Measurements from ENCODE around the gene POU6F2.
"Not testable (repeated sequence)": the region's sequence is repeated elsewhere in the genome, so short reads cannot be mapped to it uniquely, and the experiment has no call there.

POU6F2 gene

DNA sequence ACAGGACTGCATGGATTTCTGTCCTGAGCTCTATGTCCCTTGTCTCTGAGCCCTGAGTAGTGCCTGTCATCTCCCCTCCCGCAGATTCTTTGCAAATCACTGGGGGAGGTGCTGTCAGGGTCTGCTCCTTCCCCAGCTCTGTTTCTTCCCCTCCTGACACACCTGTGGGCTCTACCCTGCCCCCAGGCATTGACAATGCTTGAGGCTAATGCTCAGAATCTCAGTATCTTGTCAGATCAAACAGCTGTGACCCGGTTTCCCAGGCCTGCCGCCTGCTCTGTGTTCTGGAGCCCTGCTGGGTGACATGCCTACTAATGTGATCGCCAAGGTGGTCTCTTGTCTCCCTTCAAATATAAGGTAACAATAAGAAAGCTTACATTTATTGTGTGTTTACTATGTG is 209.0 kb downstream of the POU6F2 start:
- DNase-seq (ENCODE audit: low read depth in 2 of 2), result no peak

DNA sequence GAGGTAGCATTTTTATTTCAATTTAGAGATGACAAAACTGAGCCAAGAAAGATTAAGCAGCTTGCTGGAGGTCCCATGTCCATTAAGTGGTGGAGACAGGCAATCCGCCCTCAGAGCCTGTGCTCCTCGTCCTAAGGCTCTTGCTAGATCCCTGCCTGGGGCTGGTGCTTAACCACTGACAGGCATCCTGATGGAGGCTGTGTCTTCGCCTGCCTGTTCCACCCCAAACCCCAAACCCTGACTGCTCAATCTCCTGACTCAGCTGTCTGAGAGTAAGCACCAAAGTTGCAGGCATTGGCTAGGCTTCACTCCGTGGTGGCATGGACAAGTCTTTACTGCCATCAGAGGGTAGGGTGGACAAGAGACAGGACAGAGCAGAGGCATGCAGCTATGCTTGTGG is 209.4 kb downstream of the POU6F2 start:
- DNase-seq (ENCODE audit: low read depth in 2 of 2), result no peak

DNA sequence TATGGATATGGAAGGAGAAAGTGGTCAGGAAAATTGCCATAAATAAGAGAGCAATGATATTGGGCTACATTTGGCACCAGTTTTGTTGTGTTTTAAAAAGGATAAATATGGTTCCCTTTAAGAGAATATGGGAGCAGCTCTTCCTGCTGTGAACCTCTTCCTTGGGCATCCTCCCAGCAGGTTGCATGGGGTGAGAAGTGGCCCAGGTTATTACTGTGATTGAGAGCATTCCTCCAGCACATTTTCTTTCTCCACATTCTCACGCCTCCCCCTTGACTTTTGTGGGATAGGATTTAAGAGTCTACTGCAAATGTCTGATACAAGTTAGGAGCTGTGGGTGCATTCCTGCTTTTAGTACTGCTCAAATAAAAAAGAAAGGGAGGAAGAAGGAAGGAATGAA is 214.8 kb downstream of the POU6F2 start:
- no peak for DNase-seq (ENCODE audit: low read depth in 2 of 2)

DNA sequence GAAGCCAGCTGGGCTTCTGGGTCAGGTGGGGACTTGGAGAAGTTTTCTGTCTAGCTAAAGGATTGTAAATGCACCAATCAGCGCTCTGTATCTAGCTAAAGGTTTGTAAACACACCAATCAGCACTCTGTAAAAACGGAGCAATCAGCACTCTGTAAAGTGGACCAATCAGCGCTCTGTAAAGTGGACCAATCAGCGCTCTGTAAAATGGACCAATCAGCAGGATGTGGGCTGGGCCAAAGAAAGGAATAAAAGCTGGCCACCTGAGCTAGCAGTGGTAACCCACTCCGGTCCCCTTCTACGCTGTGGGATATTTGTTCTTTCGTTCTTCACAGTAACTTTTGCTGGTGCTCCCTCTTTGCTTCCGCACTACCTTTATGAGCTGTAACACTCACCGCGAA is 216.7 kb downstream of the POU6F2 start:
- DNase-seq (ENCODE audit: low read depth in 2 of 2), result not testable (repeated sequence)

DNA sequence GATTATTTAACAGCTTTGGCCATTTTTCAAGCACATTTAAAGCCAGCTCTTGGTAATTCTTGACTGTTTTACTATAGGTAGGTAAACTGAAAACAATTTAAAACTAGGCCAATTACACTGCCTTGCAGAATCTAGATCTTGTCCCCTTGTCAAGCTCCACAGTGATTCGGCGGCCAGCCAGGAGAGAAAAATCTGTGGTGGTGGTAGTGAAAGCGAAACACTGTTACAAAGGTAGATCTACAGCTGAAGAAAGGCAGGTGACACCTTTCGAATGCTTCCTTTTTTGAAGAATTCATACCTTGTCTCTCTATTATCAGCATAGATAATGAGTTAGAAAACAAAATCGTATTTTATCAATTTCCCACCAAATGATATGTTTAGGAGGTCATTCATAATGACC is 218.3 kb downstream of the POU6F2 start:
- no peak for DNase-seq (ENCODE audit: low read depth in 2 of 2)

DNA sequence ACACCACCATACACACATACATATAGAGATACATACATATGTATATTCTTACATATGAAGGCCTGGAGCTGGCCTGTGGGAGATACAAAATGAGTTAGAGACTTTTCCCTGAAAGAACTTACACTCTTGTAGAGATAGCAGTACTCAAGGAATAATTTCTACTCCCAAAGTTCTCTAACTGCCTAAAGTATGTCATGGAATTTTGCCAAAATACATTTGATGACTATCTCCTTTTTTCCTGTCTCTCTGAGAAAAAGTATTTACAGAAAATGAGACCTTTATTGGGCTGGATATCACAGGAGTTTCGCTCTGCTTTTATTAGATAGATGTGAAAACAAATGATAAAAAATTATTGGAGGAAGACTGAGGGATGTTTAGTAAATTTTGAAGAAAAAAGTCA is 220.1 kb downstream of the POU6F2 start:
- no peak for DNase-seq (ENCODE audit: low read depth in 2 of 2)

DNA sequence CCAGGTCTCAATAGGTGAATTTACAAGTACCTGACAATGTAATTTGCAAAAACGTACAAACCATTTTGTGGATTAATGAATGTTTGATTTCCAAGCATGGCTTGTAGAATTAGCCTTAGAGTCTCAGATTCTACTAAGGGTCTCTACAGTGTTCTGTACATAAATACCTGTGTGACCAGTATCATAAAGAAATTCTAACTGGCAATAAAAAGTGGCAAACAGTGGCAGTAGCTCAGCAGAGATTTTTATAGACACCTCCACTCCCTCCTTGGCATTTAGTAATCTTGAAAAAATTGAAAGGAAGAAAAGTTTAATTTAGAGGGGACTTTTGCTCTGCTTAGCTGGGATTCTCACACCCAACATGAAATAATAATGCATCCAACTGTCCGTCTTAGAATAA is 220.8 kb downstream of the POU6F2 start:
- no peak for DNase-seq (ENCODE audit: low read depth in 2 of 2)

DNA sequence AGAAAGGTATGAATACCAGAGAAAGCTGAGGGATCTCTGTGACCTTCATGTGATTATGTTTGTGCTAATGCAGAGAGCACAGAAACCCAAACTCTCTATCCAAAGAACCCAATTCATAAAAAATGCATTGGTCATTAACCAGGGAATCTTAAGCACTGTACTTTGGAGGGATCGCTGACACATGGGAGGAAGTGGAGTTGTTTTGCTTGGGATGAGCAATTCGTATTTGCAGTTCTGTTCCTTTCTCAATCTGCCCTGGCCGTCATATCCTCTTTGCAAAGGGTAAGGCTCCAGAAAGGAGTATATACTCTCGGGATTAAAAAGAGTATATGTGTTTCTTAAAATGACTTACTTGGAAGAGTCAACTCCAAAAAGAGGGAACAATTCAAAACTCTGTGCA is 221.3 kb downstream of the POU6F2 start:
- DNase-seq (ENCODE audit: low read depth in 2 of 2), result no peak

DNA sequence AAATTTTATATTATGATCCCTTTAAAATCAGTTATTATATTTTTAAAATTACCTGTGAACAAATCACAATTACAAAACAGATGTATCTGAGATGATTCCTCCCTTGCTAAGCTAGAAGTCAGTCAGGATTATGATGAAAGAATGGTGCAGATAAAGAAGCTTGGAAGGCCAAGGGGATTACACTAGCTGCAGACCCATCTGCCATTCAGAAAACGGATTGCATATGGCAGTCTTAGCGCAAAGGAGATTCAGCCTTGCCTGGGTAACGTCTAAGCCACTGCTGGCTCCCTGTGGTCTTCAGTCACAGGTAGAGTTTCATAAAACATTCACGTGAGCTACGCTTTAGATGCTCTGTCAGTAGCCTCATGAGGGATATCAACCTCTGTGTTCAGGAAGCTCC is 222.2 kb downstream of the POU6F2 start:
- no peak for DNase-seq (ENCODE audit: low read depth in 2 of 2)

DNA sequence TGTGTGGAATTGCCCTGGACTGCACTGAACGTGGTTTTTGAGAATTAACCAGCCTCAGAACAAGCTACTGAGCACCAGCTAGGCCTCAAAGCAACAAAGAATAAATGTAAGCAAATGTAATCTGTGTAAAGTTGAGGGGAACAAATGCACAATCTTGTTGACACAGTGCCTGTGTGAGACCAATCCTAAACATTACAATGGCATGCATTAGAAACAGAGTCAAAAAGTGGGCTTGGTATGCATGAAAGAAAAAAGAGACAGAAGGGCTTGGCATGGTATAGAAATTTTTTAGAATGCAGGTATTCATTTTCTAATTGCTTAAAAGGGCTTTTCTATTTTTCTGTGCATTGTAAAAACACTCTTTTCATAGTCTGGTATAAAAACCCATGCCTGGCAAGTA is 224.3 kb downstream of the POU6F2 start:
- DNase-seq (ENCODE audit: low read depth in 2 of 2), result no peak

DNA sequence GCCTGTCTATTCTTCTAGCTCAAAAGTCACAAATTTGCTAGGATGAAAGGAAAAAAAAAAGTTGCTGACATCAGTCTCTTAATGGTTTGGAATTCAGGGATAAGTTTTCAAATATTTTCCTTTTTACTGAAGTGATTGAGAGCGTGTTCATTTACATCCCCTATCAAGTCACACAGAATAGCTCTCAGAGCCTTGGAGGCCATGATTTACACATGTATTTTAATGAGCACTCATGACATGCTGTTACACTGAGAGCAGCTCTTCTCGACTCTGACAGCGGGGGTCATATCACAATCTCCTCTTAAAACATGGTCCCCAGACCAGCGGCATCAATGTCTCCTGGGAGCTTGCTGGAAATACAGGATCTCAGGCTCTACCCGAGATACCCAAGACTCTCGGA is 232.7 kb downstream of the POU6F2 start:
- no peak for DNase-seq (ENCODE audit: low read depth in 2 of 2)

DNA sequence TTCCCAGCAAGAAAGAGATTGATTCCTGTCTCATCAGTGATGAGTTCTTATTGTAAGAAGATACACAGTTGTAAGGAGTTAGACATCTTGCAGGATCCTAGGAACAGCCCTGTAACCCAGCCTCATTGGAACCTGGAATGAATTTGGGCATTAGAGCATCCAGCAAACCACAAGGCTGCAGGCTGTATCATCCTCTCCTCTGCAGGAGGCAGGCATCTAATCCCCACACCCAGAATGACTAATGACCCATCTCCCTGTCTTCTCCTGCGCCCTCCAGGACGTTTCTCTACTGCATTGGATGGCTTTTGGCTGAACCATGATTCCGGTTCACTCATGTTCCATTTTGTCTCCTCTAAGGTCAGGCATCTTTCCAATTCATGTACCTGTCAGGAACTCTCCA is 233.9 kb downstream of the POU6F2 start:
- DNase-seq (ENCODE audit: low read depth in 2 of 2), result no peak

DNA sequence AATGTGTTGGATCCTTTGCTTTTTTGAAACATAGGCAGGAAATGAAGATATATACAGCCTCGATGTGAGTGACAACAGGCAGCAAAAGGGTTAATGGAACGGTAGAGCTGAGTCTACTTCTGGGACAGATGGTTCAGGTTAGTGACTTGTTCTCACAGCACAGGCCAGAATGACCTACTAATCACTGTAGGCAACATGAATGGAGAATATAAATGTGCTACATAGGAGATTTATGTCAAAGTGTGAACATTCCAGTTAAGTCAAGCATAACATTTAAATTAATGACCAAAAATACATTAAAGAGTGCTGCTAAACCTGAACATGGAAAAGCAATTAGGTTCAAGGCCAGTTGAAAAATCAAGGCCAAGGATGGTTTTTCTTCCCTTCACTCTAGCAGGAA is 235.2 kb downstream of the POU6F2 start:
- no peak for DNase-seq (ENCODE audit: low read depth in 2 of 2)

DNA sequence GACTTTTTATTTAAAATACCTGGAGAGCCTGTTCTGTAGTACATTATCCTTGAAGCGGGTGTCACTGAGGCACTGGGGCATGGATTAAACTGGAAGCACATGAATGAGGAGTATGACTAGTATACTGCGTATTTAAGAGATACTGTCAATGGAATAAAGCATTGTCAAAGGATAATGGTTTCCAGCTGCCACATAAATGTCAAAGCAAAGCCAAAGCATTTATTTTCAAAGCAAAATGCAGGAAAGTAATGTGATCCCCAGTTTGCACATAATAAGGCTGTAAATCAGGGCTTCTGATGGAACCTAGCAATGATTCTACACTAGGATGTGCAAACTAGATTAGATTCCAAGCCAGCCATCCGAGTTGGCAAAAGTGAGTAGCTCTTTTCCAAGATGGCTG is 240.1 kb downstream of the POU6F2 start:
- no peak for DNase-seq (ENCODE audit: low read depth in 2 of 2)

DNA sequence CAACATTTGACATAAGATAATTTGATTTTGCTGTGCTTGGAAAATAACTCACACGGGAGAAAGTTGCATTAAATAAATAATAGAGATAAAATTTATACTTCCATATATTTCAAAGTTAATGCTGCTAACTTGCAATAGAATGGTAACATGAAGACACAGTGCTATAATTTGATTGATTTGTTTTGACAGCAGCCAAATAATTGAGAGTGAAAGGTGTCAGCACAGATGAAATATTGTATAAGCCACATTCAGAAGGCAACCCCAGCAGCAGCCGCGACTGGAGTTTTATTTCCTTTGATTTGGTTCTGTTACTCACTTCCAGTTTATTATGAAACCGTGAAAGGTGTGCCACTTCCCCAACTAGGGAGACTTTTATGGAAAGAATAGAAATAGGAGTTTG is 242.2 kb downstream of the POU6F2 start:
- DNase-seq (ENCODE audit: low read depth in 2 of 2), result no peak

DNA sequence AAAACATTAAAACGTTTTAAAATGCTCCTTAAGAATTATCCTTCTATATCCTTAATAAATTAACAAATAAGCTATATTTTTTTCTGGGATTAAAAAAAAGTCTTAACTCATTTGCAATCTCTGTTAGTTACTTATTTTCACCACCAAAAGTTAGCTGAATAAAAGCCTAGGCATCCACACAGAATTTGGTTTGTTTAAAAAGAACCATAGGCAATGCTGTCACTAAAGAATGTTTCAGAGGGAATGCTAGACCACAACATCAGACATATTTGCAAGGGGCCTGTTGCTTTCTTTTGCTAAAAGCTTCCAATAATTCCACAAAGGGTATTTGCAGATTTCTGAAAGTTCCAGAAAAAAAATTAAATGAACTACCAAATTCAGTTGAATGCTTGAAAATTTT is 244.2 kb downstream of the POU6F2 start:
- no peak for DNase-seq (ENCODE audit: low read depth in 2 of 2)

DNA sequence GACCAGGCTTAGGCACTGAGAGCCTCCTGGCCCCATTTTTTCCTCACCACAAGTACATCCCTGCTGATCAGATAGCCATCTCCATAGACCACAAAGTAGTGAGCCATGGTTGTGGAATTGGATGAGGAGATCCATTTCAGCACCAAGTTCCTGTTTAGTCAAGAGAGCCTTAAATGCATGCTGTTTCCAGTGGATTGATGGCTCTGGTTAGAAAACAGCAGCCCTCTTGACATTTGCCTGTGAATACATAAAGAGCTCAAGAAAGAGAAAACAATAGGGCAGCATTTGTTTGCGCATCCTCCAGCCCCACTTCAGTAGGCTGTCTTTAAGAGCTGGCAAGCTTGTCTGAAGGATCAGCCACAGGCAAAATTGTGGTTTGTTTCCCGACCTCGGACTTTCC is 251.2 kb downstream of the POU6F2 start:
- no peak for DNase-seq (ENCODE audit: low read depth in 2 of 2)

DNA sequence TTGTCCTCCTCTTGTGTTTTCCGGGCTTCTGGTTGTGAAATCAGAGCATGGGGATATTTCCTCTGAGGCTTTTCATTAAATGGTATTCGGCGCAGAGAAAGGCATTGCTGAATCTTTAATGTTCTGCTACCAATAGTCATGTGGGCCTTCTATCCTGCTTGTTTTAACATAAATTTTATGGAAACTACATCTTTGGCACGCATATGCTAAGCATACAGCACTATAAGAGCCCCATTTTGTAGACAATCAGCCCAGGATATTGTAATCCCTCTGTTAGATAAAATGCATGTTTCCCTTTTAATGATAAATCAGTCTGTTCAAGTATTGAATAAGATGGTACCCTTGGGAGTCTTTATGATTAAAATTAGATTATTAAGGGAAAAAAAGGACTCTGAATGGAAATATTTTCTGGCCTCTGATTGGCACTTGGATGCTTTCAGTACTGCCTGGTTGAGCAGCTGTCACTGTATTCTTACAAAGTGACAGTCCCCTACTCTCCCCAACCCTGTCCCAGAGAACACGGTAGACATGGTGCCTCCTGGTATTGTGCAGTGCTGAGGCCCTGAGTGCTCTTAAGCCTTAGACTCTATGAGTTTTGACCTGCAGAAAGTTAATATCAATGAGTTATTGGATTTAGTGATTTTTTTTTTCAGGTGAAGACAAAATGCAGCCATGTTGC is 256.3 kb downstream of the POU6F2 start:
- DNase-seq (ENCODE audit: low read depth in 2 of 2), result no peak

DNA sequence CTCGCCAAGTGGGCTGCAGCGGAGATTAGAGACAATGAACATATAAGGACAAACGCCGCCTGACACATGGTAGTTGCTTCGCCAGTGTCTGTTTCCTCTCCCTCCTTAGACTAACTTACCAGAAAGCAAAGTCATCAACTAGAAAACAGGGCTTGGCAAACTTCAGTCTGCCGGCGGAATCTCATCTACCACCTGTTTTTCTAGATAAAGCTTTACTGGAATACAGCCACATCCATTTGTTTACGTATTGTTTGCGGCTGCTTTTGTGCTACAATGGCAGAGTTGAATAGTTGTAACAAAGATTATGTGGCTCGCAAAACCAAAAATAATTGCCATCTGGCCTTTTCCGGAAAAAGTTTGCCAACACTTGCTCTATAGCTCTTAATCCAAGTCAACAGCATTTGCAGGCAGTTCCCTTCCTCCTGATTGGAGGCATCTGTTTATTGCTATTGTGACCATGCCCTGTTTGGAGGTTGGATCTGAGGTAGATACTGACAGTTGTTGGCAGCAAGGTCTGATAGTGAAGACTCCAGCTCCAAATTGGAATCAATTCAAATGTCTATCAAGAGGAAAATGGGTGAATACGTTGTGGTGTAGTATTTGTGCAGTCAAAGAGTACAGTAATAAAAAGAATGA is 260.6 kb downstream of the POU6F2 start:
- no peak for DNase-seq (ENCODE audit: low read depth in 2 of 2)

DNA sequence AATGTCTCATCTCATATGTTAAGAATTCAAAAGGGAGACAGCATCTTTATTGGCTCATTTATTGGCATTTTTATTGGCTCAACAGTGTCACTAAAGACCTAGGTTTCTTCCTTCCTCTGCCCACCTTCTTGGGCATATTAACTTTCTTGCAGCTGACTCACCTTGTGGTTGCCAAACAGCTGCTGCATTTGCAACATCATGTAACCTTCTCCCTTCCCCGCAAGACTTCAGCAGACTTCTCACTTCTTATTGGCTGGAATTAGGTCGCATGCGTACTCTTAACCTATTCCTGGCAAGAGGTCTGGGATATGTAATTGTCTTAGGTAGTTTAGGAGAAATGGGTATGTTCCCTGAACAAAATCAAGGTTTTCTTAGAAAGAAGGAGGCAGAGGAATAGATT is 263.2 kb downstream of the POU6F2 start:
- no peak for DNase-seq (ENCODE audit: low read depth in 2 of 2)

DNA sequence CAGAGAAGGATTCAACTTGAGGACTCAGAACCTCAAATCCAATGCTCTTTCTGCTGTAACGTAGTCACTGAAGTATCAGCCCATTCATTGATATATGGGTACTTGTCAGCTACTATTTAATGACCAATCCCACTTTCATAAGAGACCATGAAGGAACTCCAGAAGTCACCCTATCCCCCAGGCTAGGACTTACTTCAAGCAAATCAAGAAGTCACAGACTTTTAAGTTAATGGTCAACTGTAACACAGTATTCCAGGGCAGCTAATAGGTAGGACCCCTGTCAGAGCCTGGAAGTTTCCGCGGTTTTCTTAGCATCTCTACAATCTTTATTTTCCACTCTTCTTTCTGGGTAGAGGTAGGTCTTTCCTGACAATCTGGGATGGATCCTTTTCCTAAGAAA is 269.9 kb downstream of the POU6F2 start:
- DNase-seq (ENCODE audit: low read depth in 2 of 2), result no peak

DNA sequence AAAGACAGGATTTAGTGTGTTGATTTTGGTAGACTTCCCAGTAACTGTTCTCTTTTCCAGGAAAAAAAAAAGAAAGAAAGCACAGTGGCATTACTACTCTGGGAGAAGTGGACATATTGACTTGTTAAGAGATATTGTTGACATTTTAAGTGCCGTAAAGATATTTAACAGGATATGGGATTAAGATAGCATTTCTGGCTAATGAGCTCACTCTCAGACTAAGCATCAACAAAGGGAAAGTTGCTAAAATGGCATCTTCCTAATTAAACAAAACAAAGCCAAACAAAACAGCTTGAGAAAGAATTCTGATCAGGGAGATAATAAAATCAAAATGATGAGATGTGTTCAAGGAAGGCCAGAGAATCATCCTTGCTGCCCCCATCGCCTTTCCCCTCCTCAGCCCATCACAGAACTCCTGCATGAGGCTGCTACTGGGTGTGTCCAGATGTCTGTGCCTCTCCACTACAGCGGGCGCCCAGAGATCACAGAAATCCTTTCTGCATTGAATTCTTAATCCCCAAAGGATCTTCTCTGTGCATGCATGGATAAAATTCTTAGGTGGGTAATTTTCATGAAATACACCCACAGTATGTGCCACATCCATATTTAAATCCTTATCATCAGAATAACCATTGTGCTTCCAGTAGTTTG is 270.5 kb downstream of the POU6F2 start:
- DNase-seq (ENCODE audit: low read depth in 2 of 2), result no peak

DNA sequence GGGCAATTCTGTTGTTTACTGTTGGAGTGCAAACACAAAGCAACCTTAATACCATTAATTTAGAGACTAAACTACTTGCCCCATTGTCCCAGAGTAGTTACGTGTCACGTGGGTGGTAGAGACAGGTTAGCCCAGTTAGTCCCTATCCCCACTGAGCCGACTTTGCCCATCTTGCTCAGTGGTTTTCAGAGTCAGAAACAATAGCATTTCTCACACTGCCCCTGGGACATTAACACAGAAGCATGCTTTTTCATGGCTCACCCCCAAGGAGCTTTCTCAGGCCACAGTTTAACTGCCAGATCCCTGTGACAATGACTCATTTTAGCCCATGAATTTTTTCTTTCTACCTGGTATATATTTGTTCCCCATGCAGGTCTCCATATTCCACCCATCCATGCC is 271.0 kb downstream of the POU6F2 start:
- DNase-seq (ENCODE audit: low read depth in 2 of 2), result no peak
